ENCODE data around the gene PLB1.

GRCh38 chr2:28594000-28594331 is 98.1 kb downstream of the PLB1 start:
- TF ChIP-seq CTCF (IDR thresholded peaks at IDR 0.05; ENCODE audit: low read depth, low read length) = no peak
- no peak for TF ChIP-seq POLR2A (IDR thresholded peaks at IDR 0.05; ENCODE audit: extremely low read depth, insufficient read length)
- no peak for TF ChIP-seq MAX (IDR thresholded peaks at IDR 0.05; ENCODE audit: low read depth, low read length)
- no peak for TF ChIP-seq MYC (IDR thresholded peaks at IDR 0.05; ENCODE audit: low read depth, low read length)
